A549 (cell line): ENCODE measurements around the gene MLPH.

ENCODE experiments used
- CTCF ChIP-seq: fragments of >200 bp; sonication (Bioruptor Twin); formaldehyde crosslinking; IDR thresholded peaks from 3 replicates; pipeline ENCODE4 v1.5.1; 2016
- E2F6 ChIP-seq: IDR thresholded peaks from 2 replicates; pipeline ENCODE4 v1.6.1; 2012; ENCODE audit warnings: low read depth, borderline replicate concordance
- ELK1 ChIP-seq: fragments of 150-350 bp; IDR thresholded peaks from 2 replicates; pipeline ENCODE4 v1.6.1; 2014; ENCODE audit warnings: low read depth, mild to moderate bottlenecking, low read length
- EP300 ChIP-seq, 2 experiments: fragments of >200 bp; sonication (Bioruptor Twin); formaldehyde crosslinking; IDR thresholded peaks; 2 replicates in 1 of 2; 3 replicates in 1 of 2; pipeline ENCODE4 v1.6.1; 2016 to 2017
- KDM5A ChIP-seq: fragments of 200-600 bp; sonication (generic); IDR thresholded peaks from 2 replicates; pipeline ENCODE4 v1.6.1; 2016; ENCODE audit warnings: antibody characterized with exemption, mild to moderate bottlenecking
- POLR2A ChIP-seq: IDR thresholded peaks from 2 replicates; pipeline ENCODE4 v1.6.1; 2012; ENCODE audit warnings: mild to moderate bottlenecking, low read length
- RCOR1 ChIP-seq: fragments of 150-350 bp; IDR thresholded peaks from 2 replicates; pipeline ENCODE4 v1.6.1; 2014; ENCODE audit warnings: antibody characterized with exemption, low read length, low read depth
- REST ChIP-seq: fragments of 200-600 bp; sonication (generic); IDR thresholded peaks from 2 replicates; pipeline ENCODE4 v1.6.1; 2016; ENCODE audit warnings: antibody characterized with exemption, mild to moderate bottlenecking, moderate library complexity
- RFX5 ChIP-seq: fragments of 450-650 bp; IDR thresholded peaks from 2 replicates; pipeline ENCODE4 v1.7.1; 2014; ENCODE audit warnings: antibody characterized with exemption, mild to moderate bottlenecking, moderate library complexity
- USF2 ChIP-seq: fragments of 450-650 bp; IDR thresholded peaks from 2 replicates; pipeline ENCODE4 v1.6.1; 2014; ENCODE audit warnings: antibody characterized with exemption
- ZFP36 ChIP-seq: fragments of 450-650 bp; IDR thresholded peaks from 2 replicates; pipeline ENCODE4 v1.6.1; 2014; ENCODE audit warnings: borderline replicate concordance; ENCODE audit not compliant: partially characterized antibody

GRCh38 chr2:237437566-237437965, 49.5 kb upstream of the MLPH start:
- TF ChIP-seq KDM5A (no peak), ZFP36 (no peak), REST (no peak), RFX5 (no peak), CTCF (no peak), USF2 (no peak), ELK1 (no peak), E2F6 (no peak), EP300 (IDR thresholded peaks at IDR 0.05) (no peak), POLR2A (no peak), RCOR1 (no peak)
